Common myeloid progenitor, CD34-positive (primary cell): ENCODE measurements around the gene ZNF581.

Source experiments
- CTCF ChIA-PET: fragments of 350-600 bp; sonication (Branson Sonifier 250); formaldehyde crosslinking; loops from one replicate; lab custom pipeline; 2021; ENCODE audit warnings: antibody characterized with exemption; lab: Charles Lee
- POLR2A ChIA-PET: fragments of 350-600 bp; sonication (Branson Sonifier 250); formaldehyde crosslinking; loops from one replicate; lab custom pipeline; 2021; ENCODE audit warnings: antibody characterized with exemption; lab: Charles Lee
- DNase-seq, 3 donors: peaks; one replicate each; pipeline versions ENCODE4 v3.0.0 to v3.0.0-alpha.2; 2013
- H3K27ac ChIP-seq, 2 experiments: 1 replicate in 1 of 2; 2 replicates in 1 of 2; pipeline ENCODE4 v1.7.0; 2013; ENCODE audit warnings: inconsistent platforms in 2 of 2, low read length in 2 of 2, mild to moderate bottlenecking in 2 of 2, low read depth in 1 of 2, moderate library complexity in 1 of 2; ENCODE audit not compliant: severe bottlenecking in 2 of 2, insufficient read depth in 1 of 2, poor library complexity in 1 of 2
- H3K27me3 ChIP-seq, 5 experiments: replicated peaks in 2 of 5; 1 replicate in 3 of 5; 2 replicates in 2 of 5; pipeline versions ENCODE4 v1.6.1 to v1.7.0; 2013; ENCODE audit warnings: low read length in 4 of 5, mild to moderate bottlenecking in 2 of 5, moderate library complexity in 2 of 5, inconsistent platforms in 1 of 5; ENCODE audit not compliant: insufficient read depth in 5 of 5, control insufficient read depth in 4 of 5
- H3K36me3 ChIP-seq, 4 experiments: 1 replicate in 2 of 4; 2 replicates in 2 of 4; pipeline versions ENCODE4 v1.6.1 to v1.7.0; 2013; ENCODE audit warnings: low read length in 3 of 4, control low read depth in 1 of 4, mild to moderate bottlenecking in 1 of 4; ENCODE audit not compliant: control insufficient read depth in 4 of 4, insufficient read depth in 4 of 4
- H3K4me1 ChIP-seq, 4 experiments: 1 replicate in 3 of 4; 2 replicates in 1 of 4; pipeline versions ENCODE4 v1.6.1 to v1.7.1; 2013; ENCODE audit warnings: low read length in 3 of 4, mild to moderate bottlenecking in 3 of 4, control low read depth in 1 of 4, inconsistent platforms in 1 of 4, moderate library complexity in 1 of 4; ENCODE audit not compliant: control insufficient read depth in 4 of 4, insufficient read depth in 4 of 4; ENCODE audit errors: control extremely low read depth in 1 of 4
- H3K4me3 ChIP-seq, 7 experiments: 1 replicate in 4 of 7; 2 replicates in 3 of 7; pipeline versions ENCODE4 v1.5.1 to v1.7.0; 2013; ENCODE audit warnings: mild to moderate bottlenecking in 7 of 7, low read length in 6 of 7, moderate library complexity in 6 of 7, inconsistent platforms in 2 of 7, low read depth in 2 of 7, control low read depth in 1 of 7; ENCODE audit not compliant: insufficient read depth in 4 of 7, control insufficient read depth in 1 of 7; ENCODE audit errors: extremely low read depth in 1 of 7
- H3K9me3 ChIP-seq, 5 experiments: 1 replicate in 4 of 5; 2 replicates in 1 of 5; pipeline versions ENCODE4 v1.6.1 to v1.7.1; 2013; ENCODE audit warnings: low read length in 4 of 5, mild to moderate bottlenecking in 2 of 5, inconsistent platforms in 1 of 5, low read depth in 1 of 5, moderate library complexity in 1 of 5; ENCODE audit not compliant: control insufficient read depth in 4 of 5, insufficient read depth in 2 of 5; ENCODE audit errors: control extremely low read depth in 1 of 5
- WGBS: methylation state at CpG from one replicate; pipeline ENCODE4 v1.1.5; 2013; ENCODE audit not compliant: insufficient coverage; 5-methylcytosine and 5-hydroxymethylcytosine counted together

The ZNF581 gene

DNA sequence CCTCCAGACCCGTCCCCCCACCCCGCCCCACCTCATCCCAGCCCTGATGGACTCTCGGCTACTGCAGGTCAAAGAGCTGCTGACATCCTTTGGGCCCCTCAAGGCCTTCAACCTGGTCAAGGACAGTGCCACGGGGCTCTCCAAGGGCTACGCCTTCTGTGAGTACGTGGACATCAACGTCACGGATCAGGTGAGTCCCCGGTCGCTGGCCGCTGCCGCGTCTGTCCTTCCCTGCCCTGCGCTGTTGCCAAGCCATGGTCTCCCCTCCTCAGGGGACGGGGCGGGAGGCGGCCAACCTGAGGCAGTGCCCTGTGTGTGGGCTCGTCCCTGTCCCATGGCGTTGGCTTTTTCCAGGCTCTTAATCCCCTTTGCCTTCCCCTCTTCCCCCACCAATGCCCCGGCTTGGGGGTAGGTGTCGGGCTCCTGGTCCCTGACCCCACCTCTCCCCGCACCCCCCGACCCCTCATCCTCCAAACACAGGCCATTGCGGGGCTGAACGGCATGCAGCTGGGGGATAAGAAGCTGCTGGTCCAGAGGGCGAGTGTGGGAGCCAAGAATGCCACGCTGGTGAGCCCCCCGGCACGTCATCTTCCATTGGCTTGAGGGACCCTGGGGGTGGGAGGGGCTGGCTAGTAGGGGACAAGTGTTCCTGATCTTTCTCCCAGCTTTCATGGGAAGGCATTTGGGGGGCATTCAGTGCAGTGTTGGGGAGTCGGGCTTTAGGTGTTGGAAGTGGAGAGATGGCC is 25.3 kb downstream of the ZNF581 start:
- Histone ChIP-seq H3K36me3 (peaks cover 14 to 83% (median 57%) of the 10 kb centered on the region in 4 experiments), H3K4me3 (no peak overlapping the region), H3K27ac (no peak overlapping the region), H3K27me3 (no peaks in the 10 kb centered on the region), H3K9me3 (no peaks in the 10 kb centered on the region), H3K4me1 (peaks cover 0 to 4% (median 0%) of the 10 kb centered on the region in 4 experiments)
- WGBS = 95% methylated on average over 20 of the region's 30 CpGs
- ChIA-PET POLR2A (no interaction called here), CTCF (interaction anchor here (0.8 to 1.8 kb wide), 2 partner anchors 14 to 36 kb away, joined by 3 to 4 read pairs; no protein-coding TSS in a partner anchor)
- DNase-seq = no peak

DNA sequence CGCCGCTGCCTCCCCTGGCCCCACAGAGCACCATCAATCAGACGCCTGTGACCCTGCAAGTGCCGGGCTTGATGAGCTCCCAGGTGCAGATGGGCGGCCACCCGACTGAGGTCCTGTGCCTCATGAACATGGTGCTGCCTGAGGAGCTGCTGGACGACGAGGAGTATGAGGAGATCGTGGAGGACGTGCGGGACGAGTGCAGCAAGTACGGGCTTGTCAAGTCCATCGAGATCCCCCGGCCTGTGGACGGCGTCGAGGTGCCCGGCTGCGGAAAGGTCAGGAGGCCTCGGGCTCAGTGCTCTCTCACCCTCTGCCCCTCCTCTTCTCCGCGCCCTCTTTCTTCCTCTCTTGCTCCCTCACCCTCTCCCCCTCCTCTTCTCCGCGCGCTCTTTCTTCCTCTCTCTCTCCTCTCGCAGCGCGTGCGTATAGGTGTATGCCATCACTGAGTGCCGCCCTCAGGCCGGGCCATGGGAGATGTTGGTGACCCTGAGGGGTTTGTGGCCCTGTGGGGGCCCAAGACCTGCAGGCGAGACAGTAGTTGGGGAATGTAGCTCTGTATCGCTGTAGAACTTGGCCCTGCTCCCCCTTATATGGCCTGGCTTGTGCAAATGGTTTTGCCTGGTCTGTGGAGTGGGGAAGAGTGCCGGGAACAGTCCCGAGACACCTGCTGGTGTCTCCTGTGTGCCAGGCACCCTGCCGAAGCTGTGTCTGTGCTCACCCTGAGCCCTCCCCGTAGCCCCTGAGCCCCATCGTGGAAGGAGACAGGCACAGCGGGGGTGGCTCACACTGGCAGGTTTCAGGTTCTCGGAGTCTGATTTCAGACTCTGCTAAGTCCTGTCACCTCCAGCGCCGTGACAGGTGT is 26.2 kb downstream of the ZNF581 start:
- POLR2A ChIA-PET = no interaction called here
- peaks cover 9 to 79% (median 50%) of the 10 kb centered on the region in 4 experiments for H3K36me3 ChIP-seq
- CTCF ChIA-PET = interaction anchor here (1.3 to 3.0 kb wide), 2 partner anchors 12 to 15 kb away, joined by 3 to 18 read pairs; no protein-coding TSS in a partner anchor

DNA sequence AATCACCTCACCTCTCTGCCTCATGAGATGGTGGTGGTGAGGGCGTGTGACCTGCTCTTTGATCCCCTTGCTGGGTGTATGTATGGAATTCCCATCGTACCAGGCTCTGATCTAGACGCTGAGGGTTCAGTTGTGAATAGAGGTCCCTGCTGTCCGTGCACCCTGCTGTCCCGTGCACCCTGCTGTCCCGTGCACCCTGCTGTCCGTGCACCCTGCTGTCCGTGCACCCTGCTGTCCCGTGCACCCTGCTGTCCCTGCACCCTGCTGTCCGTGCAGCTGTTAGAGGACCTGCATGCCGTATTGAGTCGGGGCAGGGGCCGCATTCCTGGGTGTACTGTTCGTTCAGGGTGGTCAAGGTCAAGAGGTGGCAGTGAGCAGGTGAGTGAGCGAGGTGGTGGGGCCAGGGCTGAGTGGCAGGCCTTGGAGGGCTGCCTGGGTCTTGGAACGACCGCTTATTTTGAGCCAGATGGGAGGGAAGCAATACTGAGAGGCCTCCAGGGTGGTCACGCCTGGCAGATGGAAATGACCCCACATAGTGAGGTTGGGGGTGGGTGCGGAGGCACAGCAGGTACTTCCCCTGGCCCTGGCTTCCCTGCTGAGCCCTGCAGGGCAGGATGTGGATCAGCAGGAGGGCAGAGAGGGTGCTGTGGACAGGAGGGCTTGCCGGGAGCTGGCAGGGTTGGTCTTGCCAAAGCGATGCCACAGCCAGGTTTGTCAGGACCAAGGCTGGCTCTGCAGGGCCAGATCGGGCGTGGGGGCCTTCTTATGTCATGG is 27.0 kb downstream of the ZNF581 start:
- H3K36me3 ChIP-seq = peaks cover 9 to 74% (median 47%) of the 10 kb centered on the region in 4 experiments
- peaks cover 0 to 13% (median 7%) of the 10 kb centered on the region in 4 experiments for H3K4me1 ChIP-seq
- 95% methylated on average over 23 of the region's 23 CpGs for WGBS
- POLR2A ChIA-PET = no interaction called here
- H3K9me3 ChIP-seq = no peaks in the 10 kb centered on the region
- H3K27me3 ChIP-seq = no peaks in the 10 kb centered on the region
- DNase-seq = no peak
- H3K4me3 ChIP-seq = no peak overlapping the region
- CTCF ChIA-PET = interaction anchor here (1.2 to 3.0 kb wide), 5 partner anchors 13 to 40 kb away, joined by 3 to 20 read pairs (median 4); partner anchors contain the start of gene ZNF581
- H3K27ac ChIP-seq = no peak overlapping the region

More for the DNA sequence above, 26.2 kb downstream of the ZNF581 start:
- H3K27me3 ChIP-seq = no peaks in the 10 kb centered on the region
- no peak overlapping the region for H3K27ac ChIP-seq
- no peaks in the 10 kb centered on the region for H3K9me3 ChIP-seq
- peaks cover 0 to 9% (median 5%) of the 10 kb centered on the region in 4 experiments for H3K4me1 ChIP-seq
- 91% methylated on average over 32 of the region's 43 CpGs for WGBS
- H3K4me3 ChIP-seq = no peak overlapping the region
- no peak for DNase-seq

DNA sequence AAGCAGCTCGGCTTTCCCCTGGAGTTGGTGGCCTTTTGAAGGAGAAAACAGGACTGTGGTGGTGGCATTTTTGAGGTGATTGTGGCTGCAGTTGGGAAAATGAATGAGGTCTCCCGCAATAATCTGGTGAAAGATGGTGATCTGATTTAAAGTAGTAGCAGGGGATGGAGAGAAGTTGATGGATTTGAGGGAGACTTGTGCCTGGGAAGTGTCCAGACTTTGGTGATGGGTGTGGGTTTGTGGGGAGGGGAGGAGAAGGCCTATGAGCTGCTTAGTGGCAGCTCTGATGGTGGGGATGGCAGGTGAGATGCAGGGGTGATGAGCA is 27.6 kb downstream of the ZNF581 start:
- Histone ChIP-seq H3K4me3 (no peak overlapping the region), H3K4me1 (peaks cover 2 to 18% (median 12%) of the 10 kb centered on the region in 4 experiments), H3K36me3 (peaks cover 9 to 70% (median 45%) of the 10 kb centered on the region in 4 experiments), H3K27ac (no peak overlapping the region), H3K27me3 (no peaks in the 10 kb centered on the region), H3K9me3 (no peaks in the 10 kb centered on the region)
- CTCF ChIA-PET = interaction anchor here (1.0 to 3.0 kb wide), 6 partner anchors 11 to 46 kb away, joined by 3 to 20 read pairs (median 4); partner anchors contain the start of gene ZNF581
- no peak for DNase-seq
- POLR2A ChIA-PET = interaction anchor here (0.9 kb wide), 1 partner anchor 14 kb away, joined by 3 read pairs; no protein-coding TSS in a partner anchor
- 93% methylated on average over 2 of the region's 2 CpGs for WGBS

DNA sequence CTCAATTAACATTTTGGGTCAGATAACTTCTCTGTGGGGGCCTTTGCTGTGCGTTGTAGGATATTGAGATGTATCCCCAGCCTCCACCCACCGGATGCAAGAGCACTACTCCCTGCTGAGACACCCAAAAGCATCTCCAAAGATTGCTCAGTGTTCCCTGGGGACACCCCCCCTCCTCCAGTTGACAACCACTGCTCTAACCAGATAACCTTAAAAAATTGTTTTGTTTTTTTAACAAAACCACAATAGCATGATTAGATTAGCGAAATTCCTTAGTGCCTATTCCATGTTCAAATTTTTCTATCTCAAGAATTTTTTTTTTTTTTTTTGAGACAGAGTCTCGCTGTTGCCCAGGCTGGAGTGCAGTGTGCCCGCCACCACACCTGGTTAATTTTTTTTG is 29.0 kb downstream of the ZNF581 start:
- no peak for DNase-seq
- ChIA-PET POLR2A (interaction anchor here (0.7 kb wide), 2 partner anchors 10 to 1499 kb away, joined by 3 to 6 read pairs; no protein-coding TSS in a partner anchor), CTCF (interaction anchor here (1.2 to 3.0 kb wide), 3 partner anchors 15 to 47 kb away, joined by 3 to 20 read pairs (median 18); no protein-coding TSS in a partner anchor)
- Histone ChIP-seq H3K9me3 (no peaks in the 10 kb centered on the region), H3K36me3 (peaks cover 9 to 62% (median 33%) of the 10 kb centered on the region in 4 experiments), H3K27me3 (no peaks in the 10 kb centered on the region), H3K27ac (no peak overlapping the region), H3K4me1 (peaks cover 9 to 32% (median 26%) of the 10 kb centered on the region in 4 experiments), H3K4me3 (no peak overlapping the region)
- 93% methylated on average over 2 of the region's 5 CpGs for WGBS

DNA sequence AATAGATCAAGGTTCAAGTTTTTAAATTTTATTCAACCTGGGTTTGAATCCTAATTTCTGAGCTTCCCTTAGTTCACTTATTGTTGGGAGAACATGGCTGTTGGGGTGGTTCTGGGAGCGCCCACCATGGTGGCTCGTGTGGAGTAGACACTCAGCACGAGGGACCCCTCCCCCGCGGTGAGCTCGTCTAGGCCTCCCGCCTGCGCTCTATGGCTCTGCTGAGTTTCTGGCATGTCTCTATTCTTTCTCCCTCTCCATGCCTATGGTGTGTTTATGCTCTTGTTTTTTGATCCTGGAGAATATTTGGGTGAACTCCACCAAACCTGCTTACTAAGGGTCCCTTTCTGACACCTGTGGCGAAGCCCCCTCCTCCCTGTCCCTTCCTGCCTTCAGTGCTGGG is 30.0 kb downstream of the ZNF581 start:
- Histone ChIP-seq H3K9me3 (no peaks in the 10 kb centered on the region), H3K27ac (peak overlapping the region in 1 of 2 experiments; percentile 71), H3K27me3 (no peaks in the 10 kb centered on the region), H3K36me3 (peaks cover 9 to 60% (median 28%) of the 10 kb centered on the region in 4 experiments), H3K4me3 (no peak overlapping the region), H3K4me1 (peaks cover 9 to 43% (median 36%) of the 10 kb centered on the region in 4 experiments)
- ChIA-PET POLR2A (no interaction called here), CTCF (interaction anchor here (0.7 to 1.9 kb wide), 4 partner anchors 9 to 40 kb away, joined by 3 to 5 read pairs (median 4); no protein-coding TSS in a partner anchor)
- DNase-seq = no peak
- 100% methylated on average over 1 of the region's 9 CpGs for WGBS
